SJSA1 (cell line): Measurements from ENCODE around the gene ASPHD2. TPM values are rescaled to one million over a fixed set of nuclear protein-coding genes. Genes with fewer than 3 reads are reported as not detected.
A peak's percentile ranks its signal among the peaks of the same experiment; 100 is the strongest.

Experiments used
- DNase-seq, 2 experiments: peaks; one replicate each; pipeline ENCODE4 v3.0.0-alpha.2; 2015 to 2020; ENCODE audit warnings: low spot score in 2 of 2, low read depth in 1 of 2
- H3K27ac ChIP-seq: fragments of 250-450 bp; sonication (Bioruptor Pico); 2 replicates; pipeline ENCODE4 v1.5.1; 2020; ENCODE audit warnings: mild to moderate bottlenecking, moderate library complexity
- H3K27me3 ChIP-seq: fragments of 250-450 bp; sonication (Bioruptor Pico); replicated peaks from 2 replicates; pipeline ENCODE4 v1.5.1; 2020; ENCODE audit warnings: mild to moderate bottlenecking, moderate library complexity
- H3K36me3 ChIP-seq: fragments of 250-450 bp; sonication (Bioruptor Pico); 2 replicates; pipeline ENCODE4 v1.5.1; 2020; ENCODE audit warnings: mild to moderate bottlenecking
- H3K4me1 ChIP-seq: fragments of 250-450 bp; sonication (Bioruptor Pico); replicated peaks from 2 replicates; pipeline ENCODE4 v1.6.1; 2021; ENCODE audit warnings: mild to moderate bottlenecking
- H3K4me3 ChIP-seq: fragments of 250-450 bp; sonication (Bioruptor Pico); 2 replicates; pipeline ENCODE4 v1.5.1; 2020; ENCODE audit warnings: mild to moderate bottlenecking
- H3K9me3 ChIP-seq: fragments of 250-450 bp; sonication (Bioruptor Pico); replicated peaks from 2 replicates; pipeline ENCODE4 v1.5.1; 2020; ENCODE audit warnings: mild to moderate bottlenecking
- total RNA-seq: library from RNA; depleted of rRNA; stranded (reverse); fragments of >200 nt; shearing (Covaris generic); gene quantifications from 2 replicates; pipeline ENCODE4 v1.2.3, GENCODE V29; 2014; rRNA removed

The ASPHD2 gene
- total RNA-seq = 0.06 and 0.87 TPM in 2 replicates

GRCh38 chr22:26428515-26429457 lies at the start of gene ASPHD2:
TSS of gene ASPHD2 (plus strand) at chr22:26429260. CDS start at chr22:26433616, 4,356 bp downstream.
- peak in 1 of 2 experiments; percentile 58 for DNase-seq

GRCh38 chr22:26380072-26380830 lies 48.8 kb upstream of the ASPHD2 start:
- H3K4me1 ChIP-seq = no peaks in the 10 kb centered on the region
- no peak overlapping the region for H3K4me3 ChIP-seq
- H3K27me3 ChIP-seq = peaks cover 47% of the 10 kb centered on the region
- no peak for DNase-seq
- no peaks in the 10 kb centered on the region for H3K9me3 ChIP-seq
- H3K36me3 ChIP-seq = no peaks in the 10 kb centered on the region
- no peak overlapping the region for H3K27ac ChIP-seq

More at GRCh38 chr22:26428515-26429457, at the start of gene ASPHD2:
- Histone ChIP-seq H3K27me3 (peaks cover 16% of the 10 kb centered on the region), H3K36me3 (no peaks in the 10 kb centered on the region), H3K4me1 (peaks cover 14% of the 10 kb centered on the region), H3K27ac (no peak within 1 kb of the TSS), H3K4me3 (peak within 1 kb of the TSS; percentile 61), H3K9me3 (no peaks in the 10 kb centered on the region)

- H3K4me3 ChIP-seq = no peak overlapping the region
- H3K27me3 ChIP-seq = peaks cover 42% of the 10 kb centered on the region
- no peak for DNase-seq
- no peaks in the 10 kb centered on the region for H3K9me3 ChIP-seq
- H3K36me3 ChIP-seq = no peaks in the 10 kb centered on the region
- H3K27ac ChIP-seq = no peak overlapping the region
- no peaks in the 10 kb centered on the region for H3K4me1 ChIP-seq
Observed at GRCh38 chr22:26382782-26383181, 46.3 kb upstream of the ASPHD2 start.

GRCh38 chr22:26383968-26384556 lies 45.0 kb upstream of the ASPHD2 start:
- Histone ChIP-seq H3K9me3 (no peaks in the 10 kb centered on the region), H3K4me1 (no peaks in the 10 kb centered on the region), H3K27me3 (peaks cover 42% of the 10 kb centered on the region), H3K4me3 (no peak overlapping the region), H3K36me3 (no peaks in the 10 kb centered on the region), H3K27ac (no peak overlapping the region)
- no peak for DNase-seq

- no peak for DNase-seq
- Histone ChIP-seq H3K4me1 (no peaks in the 10 kb centered on the region), H3K4me3 (no peak overlapping the region), H3K9me3 (no peaks in the 10 kb centered on the region), H3K36me3 (no peaks in the 10 kb centered on the region), H3K27ac (no peak overlapping the region), H3K27me3 (peaks cover 36% of the 10 kb centered on the region)
Observed at GRCh38 chr22:26385164-26385563, 43.9 kb upstream of the ASPHD2 start.

GRCh38 chr22:26389125-26389524 lies 39.9 kb upstream of the ASPHD2 start:
- DNase-seq = no peak
- Histone ChIP-seq H3K36me3 (no peaks in the 10 kb centered on the region), H3K27me3 (peaks cover 15% of the 10 kb centered on the region), H3K9me3 (no peaks in the 10 kb centered on the region), H3K4me1 (no peaks in the 10 kb centered on the region), H3K4me3 (no peak overlapping the region), H3K27ac (no peak overlapping the region)

- no peak overlapping the region for H3K4me3 ChIP-seq
- H3K4me1 ChIP-seq = no peaks in the 10 kb centered on the region
- H3K36me3 ChIP-seq = no peaks in the 10 kb centered on the region
- DNase-seq = no peak
- no peak overlapping the region for H3K27ac ChIP-seq
- H3K9me3 ChIP-seq = no peaks in the 10 kb centered on the region
- peaks cover 12% of the 10 kb centered on the region; the same call in 1 of the 2 replicates for H3K27me3 ChIP-seq
Observed at GRCh38 chr22:26391091-26391490, 38.0 kb upstream of the ASPHD2 start.

- Histone ChIP-seq H3K27ac (no peak overlapping the region), H3K27me3 (peaks cover 12% of the 10 kb centered on the region; the same call in 1 of the 2 replicates), H3K36me3 (no peaks in the 10 kb centered on the region), H3K4me1 (no peaks in the 10 kb centered on the region), H3K9me3 (no peaks in the 10 kb centered on the region), H3K4me3 (no peak overlapping the region)
- DNase-seq = no peak
Observed at GRCh38 chr22:26391623-26392022, 37.4 kb upstream of the ASPHD2 start.

- Histone ChIP-seq H3K36me3 (no peaks in the 10 kb centered on the region), H3K27me3 (peaks cover 12% of the 10 kb centered on the region; the same call in 1 of the 2 replicates), H3K4me1 (no peaks in the 10 kb centered on the region), H3K27ac (no peak overlapping the region), H3K4me3 (no peak overlapping the region), H3K9me3 (no peaks in the 10 kb centered on the region)
- no peak for DNase-seq
Observed at GRCh38 chr22:26393929-26394328, 35.1 kb upstream of the ASPHD2 start.

- H3K9me3 ChIP-seq = no peaks in the 10 kb centered on the region
- peaks cover 12% of the 10 kb centered on the region; the same call in 1 of the 2 replicates for H3K27me3 ChIP-seq
- no peaks in the 10 kb centered on the region for H3K36me3 ChIP-seq
- no peaks in the 10 kb centered on the region for H3K4me1 ChIP-seq
- H3K4me3 ChIP-seq = no peak overlapping the region
- H3K27ac ChIP-seq = no peak overlapping the region
- DNase-seq = no peak
Observed at GRCh38 chr22:26394777-26395176, 34.3 kb upstream of the ASPHD2 start.

- no peaks in the 10 kb centered on the region for H3K4me1 ChIP-seq
- no peaks in the 10 kb centered on the region for H3K9me3 ChIP-seq
- H3K4me3 ChIP-seq = no peak overlapping the region
- DNase-seq = no peak
- H3K27me3 ChIP-seq = peaks cover 10% of the 10 kb centered on the region; the same call in 1 of the 2 replicates
- no peaks in the 10 kb centered on the region for H3K36me3 ChIP-seq
- H3K27ac ChIP-seq = no peak overlapping the region
Observed at GRCh38 chr22:26395926-26396325, 33.1 kb upstream of the ASPHD2 start.

- Histone ChIP-seq H3K27ac (no peak overlapping the region), H3K4me1 (no peaks in the 10 kb centered on the region), H3K27me3 (no peaks in the 10 kb centered on the region; the same call in 1 of the 2 replicates), H3K4me3 (no peak overlapping the region), H3K36me3 (no peaks in the 10 kb centered on the region), H3K9me3 (no peaks in the 10 kb centered on the region)
- DNase-seq = peak; percentile 19 to 57
Observed at GRCh38 chr22:26398741-26399153, 30.3 kb upstream of the ASPHD2 start.

GRCh38 chr22:26399289-26399688 lies 29.8 kb upstream of the ASPHD2 start:
- H3K9me3 ChIP-seq = no peaks in the 10 kb centered on the region
- no peaks in the 10 kb centered on the region for H3K4me1 ChIP-seq
- DNase-seq = no peak
- no peak overlapping the region for H3K27ac ChIP-seq
- H3K4me3 ChIP-seq = no peak overlapping the region
- no peaks in the 10 kb centered on the region; the same call in 1 of the 2 replicates for H3K27me3 ChIP-seq
- no peaks in the 10 kb centered on the region for H3K36me3 ChIP-seq
